ENCODE data around the gene PXMP4.

The PXMP4 gene

DNA sequence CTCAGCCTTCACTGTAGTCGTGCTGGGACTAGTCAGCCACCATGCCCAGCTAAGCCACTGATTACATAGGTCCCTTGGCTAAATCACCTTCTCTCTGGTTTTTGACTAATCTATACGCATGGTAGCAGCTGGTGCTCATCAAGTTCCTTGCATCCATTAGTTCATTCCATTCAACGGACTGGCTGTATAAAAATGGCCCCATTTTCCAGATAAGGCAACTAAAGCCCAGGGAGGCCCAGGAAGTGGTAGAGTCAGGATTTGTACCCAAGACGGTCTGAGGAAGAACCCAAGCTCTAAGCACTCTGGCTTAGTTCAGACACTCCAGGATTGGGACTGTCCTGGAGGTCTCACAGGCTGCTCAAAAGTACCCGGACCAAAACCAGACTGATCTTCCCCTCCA is 38.8 kb downstream of the PXMP4 start:
- DNase-seq, result no peak

DNA sequence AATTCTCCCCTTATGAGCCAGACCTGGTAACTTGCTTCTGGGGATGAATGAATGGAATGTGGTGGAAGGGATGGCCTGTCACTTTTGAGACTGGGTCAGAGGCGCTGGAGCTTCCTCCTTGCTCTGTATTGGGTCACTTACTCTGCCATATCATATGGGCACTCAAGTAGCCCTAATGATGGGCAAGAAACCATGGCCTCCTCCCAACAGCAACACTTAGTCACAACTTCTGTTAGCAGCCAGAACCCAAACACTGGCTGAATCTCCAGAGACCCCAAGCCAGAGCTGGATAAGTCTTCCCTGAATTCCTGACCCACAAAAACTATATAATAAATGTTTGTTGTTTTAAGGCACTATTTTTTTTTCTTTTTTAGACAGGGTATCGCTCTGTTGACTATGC is 39.4 kb downstream of the PXMP4 start:
- DNase-seq, result no peak

DNA sequence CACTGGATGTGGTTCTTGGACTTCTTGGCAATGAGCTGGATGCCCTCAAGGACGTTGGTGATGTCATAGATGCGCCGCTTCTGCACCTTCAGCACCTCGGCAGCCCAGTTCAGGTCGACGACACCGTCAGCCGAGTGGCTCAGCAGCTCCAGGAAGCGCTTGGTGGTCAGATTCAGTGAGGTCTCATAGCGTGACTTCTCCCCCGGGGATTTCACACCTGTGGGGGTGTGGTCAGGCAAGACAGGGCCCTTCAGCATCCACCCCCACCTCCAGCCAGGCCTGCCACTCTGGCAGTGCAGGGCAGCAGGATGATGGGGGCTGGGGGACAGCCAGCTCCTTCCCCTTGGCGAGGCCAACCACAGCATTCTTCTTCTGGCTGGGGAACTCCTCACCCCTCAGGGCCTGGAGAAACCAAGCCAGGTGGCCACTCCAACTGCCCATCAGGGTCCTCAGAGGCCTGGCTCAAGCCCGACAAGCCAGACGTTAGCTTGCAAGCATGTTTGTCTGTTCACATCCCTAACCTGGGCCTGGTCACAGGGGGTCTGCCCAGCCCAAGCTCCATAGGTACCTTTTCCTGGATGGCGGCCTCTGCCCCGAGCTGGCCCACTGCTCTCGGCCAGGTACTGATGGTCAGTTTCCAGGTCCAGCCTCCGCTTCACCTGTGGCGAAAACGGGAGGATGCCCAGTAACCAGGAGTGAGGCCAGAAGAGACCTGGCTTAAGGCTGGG is 40.2 kb downstream of the PXMP4 start:
- DNase-seq, result no peak

DNA sequence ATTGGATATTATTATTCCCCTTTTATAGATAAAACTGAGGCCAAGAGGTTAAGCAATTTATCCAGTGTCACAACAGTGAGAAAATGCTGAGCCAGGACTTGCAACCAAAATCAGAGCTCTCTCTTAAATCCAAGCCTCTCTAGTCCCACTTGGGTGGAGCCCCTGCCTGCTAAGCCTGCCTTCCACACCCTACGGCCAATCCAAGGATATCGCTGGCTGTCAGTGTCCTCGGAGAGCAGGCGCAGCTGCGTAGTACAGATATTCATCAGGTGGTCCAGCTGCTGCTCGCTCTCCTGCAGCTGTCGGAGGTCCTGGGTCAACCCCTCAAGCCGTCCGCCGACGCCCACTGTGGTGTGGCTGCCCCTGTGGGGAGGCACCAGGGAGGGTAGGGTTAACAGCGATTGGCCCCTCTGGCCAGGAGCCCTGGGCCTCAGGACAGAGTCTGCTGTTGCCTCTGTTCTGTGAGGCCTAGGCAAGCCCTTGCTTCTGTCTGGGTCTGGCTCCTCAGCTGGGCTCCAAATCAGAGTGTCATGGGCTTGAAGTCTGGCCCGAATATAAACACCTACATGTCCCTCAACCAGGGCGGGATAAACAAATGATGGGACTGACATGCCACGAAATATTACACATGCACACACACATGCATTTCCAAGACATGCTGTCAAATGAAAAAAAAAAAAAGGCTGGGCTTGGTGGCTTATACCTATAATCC is 42.0 kb downstream of the PXMP4 start:
- DNase-seq, result no peak

DNA sequence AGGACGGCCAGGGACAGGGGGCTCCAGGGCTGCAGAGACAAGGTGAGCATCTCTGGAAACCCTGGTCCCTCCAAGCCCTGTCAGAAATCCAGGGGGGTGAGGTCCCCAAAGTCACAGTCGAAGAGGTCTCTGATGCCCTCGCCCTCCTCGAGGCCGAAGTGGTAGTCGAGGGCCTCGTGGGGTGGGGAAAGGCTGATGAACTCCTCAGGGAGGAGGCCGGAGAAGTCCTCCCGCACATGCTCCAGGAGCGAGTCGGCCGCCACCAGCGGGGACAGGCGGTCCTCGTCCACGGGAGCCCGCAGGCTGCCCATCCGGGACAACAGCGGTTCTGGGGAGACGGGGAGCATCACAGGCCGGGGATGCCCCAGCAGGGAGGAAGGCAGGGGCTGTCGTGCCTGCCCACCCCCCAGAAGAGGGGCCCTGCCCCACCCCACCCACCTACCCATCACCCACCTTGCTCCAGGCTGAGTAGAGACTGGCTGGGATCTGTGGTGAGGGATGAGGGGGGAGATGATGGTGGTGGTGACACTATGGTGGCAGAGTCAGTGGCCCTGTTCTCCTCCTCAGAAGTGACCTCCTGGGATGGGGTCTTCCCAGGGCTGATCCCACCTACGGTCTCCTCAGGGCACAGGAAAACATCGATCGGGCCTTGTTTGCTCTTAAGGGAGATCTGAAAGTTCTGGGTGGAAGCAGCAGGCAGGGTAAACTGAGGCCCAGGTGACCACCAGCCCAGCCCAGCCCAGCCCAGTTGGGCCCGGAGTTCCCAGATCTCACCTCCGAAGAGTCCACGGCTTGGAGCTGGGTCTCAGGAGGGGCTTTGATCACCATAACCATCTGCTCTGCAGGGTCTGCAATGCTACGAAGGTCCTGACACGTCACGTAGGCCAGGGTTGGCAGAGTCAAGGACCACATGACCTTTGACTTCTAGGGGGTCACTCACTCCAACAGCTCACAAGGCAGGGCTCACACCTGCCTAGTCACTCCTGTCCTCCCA is 43.2 kb downstream of the PXMP4 start:
- no peak for DNase-seq

DNA sequence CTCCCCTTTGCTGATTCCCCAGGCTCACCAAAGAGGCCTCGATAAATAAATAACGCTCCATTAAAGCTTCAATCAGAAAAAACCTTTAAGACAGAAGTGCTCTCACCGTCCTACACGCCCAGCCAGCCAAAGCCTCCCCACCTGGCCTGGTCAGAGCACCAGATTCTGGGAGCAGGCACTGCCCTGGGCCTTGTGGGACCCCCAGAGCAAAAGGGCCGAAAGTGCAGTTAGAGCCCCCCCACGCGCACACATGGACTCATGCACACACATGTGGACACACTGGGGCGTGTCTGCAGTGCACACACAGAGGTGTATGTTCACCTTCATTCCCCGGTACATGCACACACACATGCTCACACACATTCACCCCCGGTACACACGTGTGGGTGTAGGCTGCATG is 44.0 kb downstream of the PXMP4 start:
- no peak for DNase-seq

DNA sequence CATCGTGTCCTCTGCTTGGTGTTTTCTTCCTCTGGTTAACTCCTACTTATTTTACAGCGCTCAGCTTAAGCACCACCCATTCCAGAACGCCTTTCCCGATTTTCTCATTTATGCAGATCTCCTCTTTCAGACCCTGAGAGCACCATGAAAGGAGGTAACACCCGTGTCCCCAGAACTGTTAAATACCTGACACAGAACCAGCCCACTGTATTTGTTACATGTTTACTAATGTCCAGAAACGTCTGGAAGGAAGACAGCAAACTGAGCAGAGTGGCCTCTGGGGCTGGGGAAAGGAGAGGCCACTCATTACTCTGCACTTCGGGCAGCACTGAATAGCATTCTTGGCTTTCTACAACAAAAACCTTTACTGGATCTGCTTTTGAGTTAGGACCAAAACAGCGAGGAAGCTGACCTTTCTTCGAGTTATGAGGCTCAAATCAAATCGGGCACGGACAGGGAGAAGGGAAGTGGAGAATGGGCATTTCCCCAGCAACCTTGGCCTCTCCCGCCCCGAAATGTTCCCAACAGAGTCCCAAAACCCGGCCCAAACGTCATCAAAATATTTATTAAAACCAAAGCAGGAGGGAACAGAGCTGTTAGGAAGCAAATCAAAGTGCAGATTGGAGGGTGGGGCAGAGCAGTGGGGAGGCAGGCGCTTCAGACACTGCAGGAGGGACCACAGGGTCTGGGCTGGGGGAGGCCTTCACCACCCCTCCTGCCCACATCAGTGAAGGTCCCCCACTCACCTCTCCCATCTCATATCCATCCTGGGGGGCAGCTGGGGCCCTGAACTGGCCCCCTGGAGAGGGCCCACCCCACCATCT is 44.8 kb downstream of the PXMP4 start:
- DNase-seq, result no peak

DNA sequence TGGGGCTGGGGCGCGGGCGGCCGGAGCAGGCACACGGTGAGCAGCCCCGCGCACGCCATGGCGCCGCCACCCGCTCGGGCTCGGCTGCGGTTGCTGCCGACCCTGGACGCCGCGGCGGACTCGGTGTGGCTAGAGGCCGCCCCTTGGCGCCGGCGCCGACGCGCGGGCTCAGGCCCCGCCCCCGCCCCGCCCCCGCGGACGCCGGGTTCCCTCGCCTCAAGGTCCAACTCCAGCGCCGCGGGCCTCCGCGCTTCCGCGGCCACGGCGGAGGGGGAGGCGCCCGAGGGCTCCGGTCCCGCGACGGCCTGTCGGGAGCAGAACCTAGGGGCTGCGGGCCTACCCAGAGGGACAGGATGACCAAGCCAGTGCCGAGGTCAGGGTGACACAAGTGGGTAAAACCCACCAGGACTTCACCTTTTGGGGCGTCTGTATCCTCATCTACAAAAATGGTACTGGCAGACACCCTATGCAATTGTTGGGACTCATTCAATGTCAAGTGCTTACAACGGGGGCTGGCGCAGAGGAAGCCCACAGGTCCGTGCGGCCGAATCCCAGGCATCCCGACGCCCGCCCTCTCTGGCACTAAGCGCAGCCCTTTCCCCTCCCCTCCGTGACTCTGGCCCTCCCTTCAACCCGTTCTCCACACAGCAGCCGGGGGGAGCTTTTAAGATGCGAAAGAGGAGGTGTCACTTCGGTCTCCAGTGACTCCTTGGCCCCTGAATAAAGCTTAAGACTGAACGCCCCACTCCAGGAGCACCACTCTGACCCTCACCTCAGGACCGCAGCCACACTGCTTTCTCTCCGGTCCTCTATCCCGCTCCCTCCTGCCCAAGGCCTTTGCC is 45.6 kb downstream of the PXMP4 start, which contains the start of gene NECAB3:
Gene NECAB3 (minus strand): TSS at position 135 of the 842 bp plus-strand sequence. CDS start 76 bp downstream, at position 59.
- peak; percentile 25 for DNase-seq

DNA sequence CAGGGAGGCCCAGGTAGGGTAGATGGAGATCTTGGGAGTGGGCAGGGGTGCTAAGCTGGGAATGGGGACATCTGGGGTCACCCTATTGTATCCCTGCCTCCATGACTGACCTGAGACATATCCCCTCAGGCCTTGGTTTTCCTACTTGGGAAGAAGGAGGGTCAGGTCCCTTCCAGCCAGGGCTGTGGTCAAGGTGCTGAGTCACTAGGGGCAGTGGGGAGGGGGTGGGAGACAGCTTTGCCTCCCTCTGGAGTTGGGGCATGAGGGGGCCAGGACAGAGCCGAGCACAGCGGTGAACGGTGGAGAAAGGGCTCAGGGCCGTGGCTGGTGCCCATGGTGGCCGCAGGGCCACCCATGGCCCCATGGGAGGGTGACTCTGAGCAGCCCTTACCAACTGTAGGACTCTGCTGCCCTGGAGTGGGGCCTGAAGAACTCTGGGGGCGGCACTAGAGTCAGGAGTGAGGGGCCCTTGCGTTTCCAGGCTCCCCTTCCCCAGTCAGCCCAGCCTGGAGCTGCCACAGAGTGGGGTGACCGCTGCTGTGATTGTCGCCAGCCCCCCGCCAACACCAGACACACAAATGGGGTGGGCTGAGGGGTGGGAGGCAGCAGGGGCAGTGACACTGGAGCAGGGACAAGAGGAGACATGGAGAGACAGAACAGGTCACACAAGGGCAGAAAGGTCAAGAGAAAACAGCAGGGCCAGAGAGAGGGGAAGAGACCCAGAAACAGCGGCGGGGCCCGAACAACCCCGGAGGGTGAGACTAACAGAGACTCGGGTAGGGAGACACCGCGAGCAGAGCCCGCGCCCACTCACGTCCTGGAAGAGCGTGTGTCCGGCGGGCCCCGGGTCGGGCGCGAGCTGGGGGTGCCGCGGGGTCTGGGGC is 46.5 kb downstream of the PXMP4 start:
- DNase-seq, result no peak

DNA sequence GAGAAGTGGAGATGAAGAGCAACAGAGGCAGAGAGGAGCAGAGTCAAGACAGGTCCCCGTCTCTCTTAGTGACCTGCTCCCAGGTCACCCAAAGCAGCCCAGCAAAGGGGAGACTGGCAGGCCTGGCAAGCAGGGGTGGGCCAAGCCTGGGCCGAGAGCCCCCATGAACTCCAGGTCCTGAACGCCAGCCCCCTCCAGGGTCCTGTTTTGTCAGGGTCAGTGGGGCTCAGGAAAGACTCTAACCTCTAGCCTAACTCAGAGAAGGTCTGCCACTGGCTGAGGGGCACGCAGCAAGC is 47.0 kb downstream of the PXMP4 start:
- no peak for DNase-seq

DNA sequence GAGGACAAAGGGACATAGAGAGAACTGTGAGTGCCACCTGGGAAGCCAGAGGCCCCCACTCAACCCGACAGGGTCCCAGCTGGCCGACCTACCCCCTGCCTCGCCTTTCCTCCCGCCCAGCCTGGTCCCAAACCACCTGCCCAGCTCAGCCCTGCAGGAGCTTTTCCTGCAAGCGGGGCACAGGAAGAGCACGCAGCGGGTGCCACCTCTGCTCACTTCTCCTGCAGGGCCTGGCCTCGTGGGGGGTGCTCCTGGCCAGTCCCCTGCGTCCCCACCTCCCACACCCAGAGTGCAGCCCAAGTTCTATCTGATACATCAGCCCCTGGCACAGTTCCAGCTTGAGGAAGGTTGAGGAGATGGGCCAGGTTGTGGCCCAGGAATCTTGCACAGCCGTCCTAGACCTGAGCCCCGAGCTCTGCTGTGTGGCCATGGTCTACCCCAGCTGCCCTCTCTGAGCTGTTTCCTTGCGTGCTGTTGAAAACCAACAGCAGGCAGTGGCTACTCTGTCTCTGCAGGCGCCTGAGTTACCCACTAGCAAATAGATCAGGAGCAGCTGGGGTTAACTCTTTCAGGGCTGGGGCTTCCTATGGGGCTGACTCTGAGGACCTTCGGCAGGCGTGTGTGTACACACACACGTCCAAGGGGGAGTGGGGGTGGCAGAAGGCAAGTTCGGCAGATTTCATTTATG is 47.5 kb downstream of the PXMP4 start:
- DNase-seq, result no peak

DNA sequence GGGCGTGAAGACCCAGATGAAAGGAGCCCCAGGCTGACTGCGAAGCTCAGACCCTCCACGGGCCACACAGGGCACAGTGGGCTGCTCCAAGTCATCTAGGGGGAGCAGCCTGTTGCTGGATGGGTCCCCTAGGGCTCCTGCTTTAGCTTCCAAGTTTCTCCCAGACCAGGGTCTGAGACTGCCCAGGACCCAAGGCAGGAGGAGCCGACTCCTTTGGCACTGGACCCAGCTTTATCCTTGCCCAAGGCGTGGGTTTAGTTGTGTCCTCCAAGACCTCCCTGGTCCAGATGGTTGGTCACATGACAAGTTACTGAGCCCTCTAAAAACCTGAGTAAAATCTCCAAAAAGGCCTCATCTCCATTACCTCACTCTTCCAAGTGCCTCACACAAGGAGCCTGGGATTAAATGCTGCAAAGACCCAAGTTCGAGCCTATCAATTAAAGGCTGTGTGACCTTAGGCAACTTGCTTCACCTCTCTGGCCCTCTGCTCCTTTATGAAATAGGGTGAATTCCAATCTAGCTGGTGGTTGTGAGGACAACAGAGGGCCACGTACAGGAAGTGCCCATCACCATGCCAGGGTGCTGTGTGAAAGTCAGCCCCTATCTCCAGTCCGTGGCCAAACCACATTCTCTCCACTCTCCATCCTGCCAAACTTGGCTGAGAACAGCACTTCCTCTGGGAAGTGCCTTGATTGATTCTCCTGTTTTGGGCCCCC is 48.4 kb downstream of the PXMP4 start:
- DNase-seq, result no peak

DNA sequence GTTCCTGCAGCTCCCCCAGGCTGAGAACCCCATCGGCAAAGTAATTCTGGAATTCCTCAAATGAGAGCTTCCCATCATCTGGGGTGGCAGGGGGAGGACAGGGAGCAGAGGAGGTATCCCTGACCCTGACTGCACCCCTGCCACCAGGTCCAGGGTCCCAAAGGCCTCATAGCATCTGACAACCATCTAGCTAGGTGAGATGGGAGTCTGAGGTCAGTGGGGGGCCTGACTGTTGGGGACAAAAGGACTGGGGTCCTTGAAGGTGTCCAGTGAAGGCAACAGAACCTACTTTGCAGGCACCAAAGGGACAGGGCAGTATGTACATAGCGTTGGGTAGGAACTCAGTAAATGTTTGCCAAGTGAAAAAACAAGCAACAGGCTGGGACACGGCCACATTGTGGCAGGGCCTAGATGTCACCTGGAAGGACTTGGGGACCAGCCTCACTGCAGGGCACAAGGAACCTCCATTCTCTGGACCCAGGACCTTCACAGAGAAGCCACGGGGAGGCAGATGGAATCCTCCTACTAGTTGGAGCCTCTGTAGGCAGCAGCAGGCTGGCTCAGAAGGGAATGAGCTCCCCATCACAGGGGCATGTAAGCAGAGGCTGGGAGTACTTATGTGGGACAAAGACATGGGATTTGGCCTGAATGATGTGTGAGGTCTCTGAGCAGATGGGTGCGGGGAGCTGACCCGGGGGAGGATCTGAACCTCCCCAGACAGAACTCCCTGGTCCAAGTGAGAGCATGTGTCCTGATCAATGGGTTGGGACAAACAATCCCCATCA is 49.2 kb downstream of the PXMP4 start:
- DNase-seq, result no peak

DNA sequence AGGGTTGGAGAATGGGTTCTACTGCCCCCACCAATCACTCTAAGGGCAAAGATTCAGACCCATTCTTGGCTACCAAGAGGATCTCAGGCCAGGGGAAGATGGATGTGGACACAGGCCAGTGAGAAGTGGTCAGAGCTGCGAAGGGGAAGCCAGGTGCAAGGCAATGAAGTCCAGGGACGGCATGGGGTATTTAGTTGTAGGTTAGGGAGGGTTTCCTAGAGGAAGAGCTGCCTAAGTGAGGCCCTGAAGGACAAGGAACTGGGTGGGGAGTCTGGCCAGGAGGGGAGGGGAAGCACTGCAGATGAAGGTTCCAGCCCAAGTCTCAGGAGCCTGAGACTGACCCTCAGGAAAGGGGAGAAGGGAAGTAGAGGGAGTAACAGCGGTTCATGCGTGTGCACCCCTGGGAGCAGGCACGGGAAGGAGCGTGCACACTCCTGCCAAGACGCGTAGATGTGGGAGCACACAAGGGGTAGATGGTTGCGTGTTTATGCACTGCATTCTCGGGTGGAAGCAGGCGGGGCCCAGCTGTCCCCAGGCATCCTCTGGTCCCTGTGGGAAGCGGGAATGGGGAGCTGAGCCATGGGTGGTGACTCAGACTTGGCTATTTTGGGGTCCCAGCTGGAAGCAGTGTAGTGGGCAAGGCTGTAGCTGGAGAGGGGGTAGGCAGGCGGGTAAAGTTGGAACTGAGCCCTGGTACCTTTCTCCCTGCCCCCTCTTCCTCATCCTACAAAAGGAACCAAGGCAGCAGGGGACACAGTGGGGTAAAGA is 50.1 kb downstream of the PXMP4 start:
- no peak for DNase-seq

DNA sequence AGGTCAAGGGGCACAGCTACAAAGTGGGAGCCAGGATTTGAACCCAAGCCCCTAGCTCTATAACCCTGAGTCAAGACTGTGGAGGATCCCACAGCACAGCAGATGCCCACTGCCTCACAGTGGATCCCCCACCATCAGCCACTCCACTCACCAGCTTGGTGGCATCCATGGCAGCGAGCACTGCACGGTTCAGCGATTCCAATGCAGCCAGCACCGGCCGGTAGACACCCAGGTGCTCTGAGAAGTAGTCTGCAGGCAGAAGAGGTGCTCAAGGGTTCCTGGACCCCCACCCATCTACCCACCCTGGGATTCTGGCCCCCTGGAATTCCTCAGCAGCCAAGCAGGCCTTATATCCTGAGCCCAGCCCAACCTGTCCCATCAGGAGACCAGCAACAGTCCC is 50.9 kb downstream of the PXMP4 start:
- DNase-seq, result no peak

DNA sequence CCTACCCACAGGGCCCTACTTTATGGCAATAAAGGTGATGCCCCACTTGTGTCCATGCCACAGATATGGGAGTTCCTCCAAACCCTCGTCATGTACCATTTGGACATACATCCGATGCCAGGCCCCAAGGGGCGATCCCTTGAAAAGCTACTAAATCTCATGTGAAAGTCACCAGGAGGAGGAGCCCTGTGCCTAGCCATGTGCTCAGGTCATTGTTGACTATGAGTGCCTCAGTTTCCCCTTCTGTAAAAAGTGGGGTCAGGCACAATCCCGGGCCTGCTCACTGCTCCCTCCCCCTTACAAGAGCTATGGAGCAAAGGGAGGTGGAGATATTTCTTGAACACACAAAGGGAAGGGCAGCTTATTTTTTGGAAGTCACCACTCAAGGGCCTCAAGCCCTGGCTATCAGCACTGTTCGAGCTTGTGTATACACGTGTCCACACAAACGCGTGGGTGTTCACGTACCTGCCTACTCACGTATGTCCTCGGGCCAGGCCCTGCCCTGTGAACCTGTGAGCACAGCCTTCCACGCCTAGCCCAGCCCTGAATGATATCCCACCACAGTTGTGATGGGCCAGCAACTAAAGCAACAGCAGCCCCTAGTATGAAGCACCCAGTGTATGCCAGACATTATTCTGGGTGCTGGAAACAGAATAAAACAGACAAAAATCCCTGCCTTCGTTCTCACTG is 51.5 kb downstream of the PXMP4 start:
- no peak for DNase-seq

Measured in DMS79 treated with DMSO at 0.1 percent for 48 hours (cell line).